Stimulated activated CD8-positive, alpha-beta memory T cell treated with anti-CD3 and anti-CD28 coated beads, Interleukin-7, amount 100 ng/mL, for 24 hours (primary cell): Measurements from ENCODE around the gene LCTL.

ENCODE experiments used
- DNase-seq: peaks from one replicate; pipeline ENCODE4 v3.0.0-alpha.2; 2020; ENCODE audit warnings: low read depth

Gene LCTL

GRCh38 chr15:66565741-66566144 lies at the start of gene LCTL:
Gene LCTL (minus strand): TSS chr15:66565998. CDS start chr15:66565365, 633 bp downstream.
- DNase-seq, result no peak

- no peak for DNase-seq
Measured at GRCh38 chr15:66614951-66615760, 49.4 kb upstream of the LCTL start.

- no peak for DNase-seq
Measured at GRCh38 chr15:66614456-66614855, 48.7 kb upstream of the LCTL start.

GRCh38 chr15:66613743-66614142 lies 47.9 kb upstream of the LCTL start:
- no peak for DNase-seq

GRCh38 chr15:66611257-66612053 lies 45.7 kb upstream of the LCTL start:
- no peak for DNase-seq

- no peak for DNase-seq
Measured at GRCh38 chr15:66609876-66610275, 44.1 kb upstream of the LCTL start.

- no peak for DNase-seq
Measured at GRCh38 chr15:66608881-66609280, 43.1 kb upstream of the LCTL start.

GRCh38 chr15:66608159-66608558 lies 42.4 kb upstream of the LCTL start:
- no peak for DNase-seq

GRCh38 chr15:66603301-66604179 lies 37.7 kb upstream of the LCTL start:
- DNase-seq, result peak; percentile 29

GRCh38 chr15:66601521-66601920 lies 35.7 kb upstream of the LCTL start:
- DNase-seq, result no peak

- no peak for DNase-seq
Measured at GRCh38 chr15:66600240-66600627, 34.4 kb upstream of the LCTL start.

GRCh38 chr15:66599536-66600239 lies 33.9 kb upstream of the LCTL start:
- DNase-seq, result no peak

GRCh38 chr15:66598095-66598815 lies 32.5 kb upstream of the LCTL start:
- DNase-seq, result no peak

- no peak for DNase-seq
Measured at GRCh38 chr15:66595931-66596545, 30.2 kb upstream of the LCTL start.

GRCh38 chr15:66595332-66595731 lies 29.5 kb upstream of the LCTL start:
- no peak for DNase-seq

GRCh38 chr15:66594836-66595235 lies 29.0 kb upstream of the LCTL start:
- DNase-seq, result no peak

GRCh38 chr15:66594344-66594743 lies 28.5 kb upstream of the LCTL start:
- no peak for DNase-seq

- no peak for DNase-seq
Measured at GRCh38 chr15:66593219-66593780, 27.5 kb upstream of the LCTL start.

GRCh38 chr15:66592505-66593218 lies 26.9 kb upstream of the LCTL start:
- DNase-seq, result no peak
